GM12875 (cell line): ENCODE data around the gene SRP14.
"Not testable (repeated sequence)": the region's sequence is repeated elsewhere in the genome, so short reads cannot be mapped to it uniquely, and the experiment has no call there.

ENCODE experiments used
- H3K4me3 ChIP-seq: one replicate; pipeline ENCODE4 v1.5.1; 2011; ENCODE audit warnings: low read depth, low read length, control low read depth
- TF ChIP-seq, protein P1 (sequence below): IDR thresholded peaks from 2 replicates; pipeline ENCODE4 v1.5.1; 2011; ENCODE audit warnings: low read depth, mild to moderate bottlenecking, control low read depth, inconsistent platforms, low read length, moderate library complexity, borderline replicate concordance; ENCODE audit not compliant: insufficient read depth

SRP14 gene

DNA sequence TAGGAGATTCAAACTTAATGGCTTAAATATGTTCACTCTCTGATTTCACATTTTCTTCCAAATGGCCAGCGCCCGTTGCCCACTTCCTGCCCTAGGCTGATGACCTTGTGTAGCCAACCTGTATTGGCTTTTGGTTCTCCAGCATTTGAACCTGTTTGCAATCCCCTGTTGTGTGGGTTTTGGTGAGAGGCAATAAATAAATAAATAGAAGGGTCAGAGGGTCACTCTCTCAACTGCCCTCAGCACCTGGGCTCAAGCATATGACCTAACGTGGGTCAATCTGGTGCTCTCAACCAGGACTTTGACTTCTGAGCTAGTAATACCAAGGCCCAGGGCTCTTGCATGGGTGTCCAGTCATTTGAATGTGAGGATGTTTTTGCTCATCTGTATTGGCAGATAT, 1.8 kb upstream of the SRP14 start:
- no peak overlapping the region for H3K4me3 ChIP-seq
- TF ChIP-seq, protein P1, sequence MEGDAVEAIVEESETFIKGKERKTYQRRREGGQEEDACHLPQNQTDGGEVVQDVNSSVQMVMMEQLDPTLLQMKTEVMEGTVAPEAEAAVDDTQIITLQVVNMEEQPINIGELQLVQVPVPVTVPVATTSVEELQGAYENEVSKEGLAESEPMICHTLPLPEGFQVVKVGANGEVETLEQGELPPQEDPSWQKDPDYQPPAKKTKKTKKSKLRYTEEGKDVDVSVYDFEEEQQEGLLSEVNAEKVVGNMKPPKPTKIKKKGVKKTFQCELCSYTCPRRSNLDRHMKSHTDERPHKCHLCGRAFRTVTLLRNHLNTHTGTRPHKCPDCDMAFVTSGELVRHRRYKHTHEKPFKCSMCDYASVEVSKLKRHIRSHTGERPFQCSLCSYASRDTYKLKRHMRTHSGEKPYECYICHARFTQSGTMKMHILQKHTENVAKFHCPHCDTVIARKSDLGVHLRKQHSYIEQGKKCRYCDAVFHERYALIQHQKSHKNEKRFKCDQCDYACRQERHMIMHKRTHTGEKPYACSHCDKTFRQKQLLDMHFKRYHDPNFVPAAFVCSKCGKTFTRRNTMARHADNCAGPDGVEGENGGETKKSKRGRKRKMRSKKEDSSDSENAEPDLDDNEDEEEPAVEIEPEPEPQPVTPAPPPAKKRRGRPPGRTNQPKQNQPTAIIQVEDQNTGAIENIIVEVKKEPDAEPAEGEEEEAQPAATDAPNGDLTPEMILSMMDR = no peak

DNA sequence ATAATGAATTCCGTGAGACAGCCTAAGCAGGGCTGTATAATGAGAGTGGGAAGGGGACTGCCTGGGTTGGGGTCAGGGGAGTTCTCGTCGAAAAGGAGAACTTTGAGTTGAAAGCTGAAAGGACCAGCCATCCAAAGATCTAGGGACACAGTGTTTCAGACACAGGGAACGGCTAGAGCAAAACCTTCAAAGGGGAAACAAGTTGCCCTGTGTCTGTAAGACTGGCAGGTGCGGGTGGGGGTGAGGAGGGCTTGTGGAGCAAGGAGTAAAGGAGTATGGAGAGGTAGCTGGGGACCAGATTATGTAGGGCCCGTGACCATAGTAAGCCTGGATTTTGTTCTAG, 1.3 kb upstream of the SRP14 start:
- TF ChIP-seq, protein P1 = no peak
- no peak overlapping the region for H3K4me3 ChIP-seq

DNA sequence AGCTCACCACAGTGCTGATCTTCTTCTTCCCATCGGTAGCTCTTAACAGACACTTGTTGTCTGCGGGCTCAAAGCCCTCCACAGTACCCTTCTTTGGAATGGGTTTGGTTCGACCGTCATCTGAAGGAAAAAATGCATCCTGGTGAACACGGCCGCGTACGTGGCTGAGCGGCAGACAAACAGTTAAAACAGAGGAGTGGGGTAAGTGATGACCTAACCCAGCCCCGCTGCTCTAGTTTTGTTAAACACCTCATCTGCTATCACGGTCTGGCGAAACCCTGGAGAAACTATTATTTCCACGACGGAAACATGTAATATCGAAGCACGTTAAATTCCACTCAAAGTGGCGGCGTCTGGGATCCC, 725 bp downstream of the SRP14 start:
- H3K4me3 ChIP-seq = peak overlapping the region; percentile 89
- TF ChIP-seq, protein P1 = no peak

GRCh38 chr15:40037721-40038120, 1.3 kb downstream of the SRP14 start:
- TF ChIP-seq, protein P1 = no peak
- H3K4me3 ChIP-seq = peak overlapping the region; percentile 89

DNA sequence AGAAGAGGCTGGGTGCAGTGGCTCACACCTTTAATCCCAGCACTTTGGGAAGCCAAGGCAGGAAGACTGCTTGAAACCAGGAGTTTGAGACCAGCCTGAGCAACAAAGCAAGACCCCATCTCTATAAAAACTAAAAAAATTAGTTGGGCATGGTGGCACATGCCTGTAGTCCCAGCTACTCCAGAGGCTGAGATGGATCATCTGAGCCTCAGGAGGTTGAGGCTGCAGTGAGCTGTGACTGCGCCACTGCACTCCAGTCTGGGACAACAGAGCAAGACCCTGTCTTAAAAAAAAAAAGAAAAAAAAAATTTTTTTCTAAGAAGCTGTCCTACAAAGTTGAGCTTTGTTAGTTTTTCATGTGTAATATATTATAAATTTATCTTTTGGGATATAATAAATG, 3.8 kb downstream of the SRP14 start:
- H3K4me3 ChIP-seq = not testable (repeated sequence)

DNA sequence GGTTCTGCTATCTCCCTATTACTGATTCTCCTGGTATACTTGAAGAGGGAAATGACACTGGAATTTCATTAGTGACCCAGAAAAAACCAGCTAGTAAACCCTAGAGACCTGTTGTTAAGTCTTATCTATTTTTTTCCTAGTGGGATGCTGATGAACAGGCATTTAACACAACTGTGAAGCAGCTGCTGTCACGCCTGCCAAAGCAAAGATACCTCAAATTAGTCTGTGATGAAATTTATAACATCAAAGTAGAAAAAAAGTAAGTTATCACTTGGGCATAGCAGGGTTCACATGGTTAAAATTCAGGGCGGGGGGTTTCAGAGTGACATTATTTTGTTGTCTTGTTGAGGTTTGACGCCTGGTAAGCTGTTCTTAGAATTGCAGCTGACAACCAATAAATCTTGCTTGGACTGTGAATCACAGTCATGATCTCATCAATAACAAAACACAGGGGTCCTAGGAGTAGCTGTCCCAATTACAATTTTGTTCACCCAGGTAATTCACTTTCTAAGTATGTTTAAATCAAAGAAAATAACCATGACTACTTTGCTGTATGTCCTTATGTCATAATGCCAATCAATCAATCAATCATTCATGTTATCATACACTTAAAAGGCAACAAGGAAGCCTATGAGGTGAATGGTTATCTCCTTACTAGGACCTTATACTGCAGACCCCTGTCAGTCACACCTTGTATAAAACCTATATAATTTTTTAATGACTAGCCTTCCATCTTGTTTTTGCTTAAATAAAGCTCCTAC, 4.6 kb downstream of the SRP14 start:
- no peak overlapping the region for H3K4me3 ChIP-seq
- TF ChIP-seq, protein P1 = no peak

DNA sequence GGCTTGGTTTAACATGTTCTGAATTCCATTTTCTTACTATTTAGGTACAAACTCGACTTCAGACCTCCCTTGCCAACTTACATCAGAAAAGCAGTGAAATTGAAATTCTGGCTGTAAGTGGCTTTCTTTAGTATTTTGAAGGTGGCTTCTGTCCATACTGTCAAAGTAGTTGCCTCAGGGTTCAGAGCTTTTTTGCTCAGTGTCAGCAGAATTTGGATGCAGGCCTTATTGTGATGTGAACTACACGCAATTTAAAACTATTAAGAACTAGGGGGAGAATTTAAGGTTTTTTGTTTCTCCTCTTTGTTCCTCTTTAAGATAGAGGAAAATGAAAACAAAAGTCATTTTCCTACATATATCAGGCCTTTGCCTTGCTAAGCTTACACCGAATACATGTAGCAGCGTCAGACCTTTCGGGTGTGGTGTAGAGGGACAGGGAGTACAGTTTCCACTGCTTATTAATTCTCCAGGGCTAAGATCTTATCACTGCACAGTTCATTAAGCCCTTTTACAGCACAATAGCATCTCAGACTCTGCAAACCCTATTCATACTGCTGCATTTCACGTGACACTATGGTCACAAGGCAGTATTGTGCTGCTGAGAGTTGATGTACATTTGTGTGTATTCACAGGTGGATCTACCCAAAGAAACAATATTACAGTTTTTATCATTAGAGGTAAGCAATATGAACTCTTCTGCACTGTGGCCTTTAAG, 6.7 kb downstream of the SRP14 start:
- H3K4me3 ChIP-seq = no peak overlapping the region
- TF ChIP-seq, protein P1 = no peak
